AG04449 (cell line): Measurements from ENCODE around the gene CD151.
A peak's percentile ranks its signal among the peaks of the same experiment; 100 is the strongest.

Experiments
- CTCF ChIA-PET: fragments of 350-600 bp; formaldehyde crosslinking; extraction: SDS; loops from one replicate; lab custom pipeline; 2021; ENCODE audit warnings: antibody characterized with exemption; lab: Yijun Ruan, JAX
- POLR2A ChIA-PET: fragments of 400-600, 350-600 bp; formaldehyde crosslinking; extraction: SDS; loops from one replicate; lab custom pipeline; 2020; ENCODE audit warnings: antibody characterized with exemption, inconsistent platforms; lab: Yijun Ruan, JAX
- DNase-seq: peaks from one replicate; pipeline ENCODE4 v3.0.0-alpha.2; 2010; ENCODE audit warnings: low read depth, low spot score
- H3K4me3 ChIP-seq: 2 replicates; pipeline ENCODE4 v1.5.1; 2011; ENCODE audit warnings: low read depth, mild to moderate bottlenecking, control low read depth, low read length
- TF ChIP-seq, protein P1 (sequence below): IDR thresholded peaks from one replicate; pipeline ENCODE4 v1.5.1; 2011; ENCODE audit warnings: mild to moderate bottlenecking, moderate library complexity, low read length, control low read depth, inconsistent platforms; ENCODE audit not compliant: insufficient read depth; ENCODE audit errors: missing control alignments

Gene CD151

GRCh38 chr11:837189-837989, 4.6 kb downstream of the CD151 start:
- CTCF ChIA-PET: no interaction called here
- DNase-seq: no peak
- H3K4me3 ChIP-seq: no peak overlapping the region
- TF ChIP-seq, protein P1, sequence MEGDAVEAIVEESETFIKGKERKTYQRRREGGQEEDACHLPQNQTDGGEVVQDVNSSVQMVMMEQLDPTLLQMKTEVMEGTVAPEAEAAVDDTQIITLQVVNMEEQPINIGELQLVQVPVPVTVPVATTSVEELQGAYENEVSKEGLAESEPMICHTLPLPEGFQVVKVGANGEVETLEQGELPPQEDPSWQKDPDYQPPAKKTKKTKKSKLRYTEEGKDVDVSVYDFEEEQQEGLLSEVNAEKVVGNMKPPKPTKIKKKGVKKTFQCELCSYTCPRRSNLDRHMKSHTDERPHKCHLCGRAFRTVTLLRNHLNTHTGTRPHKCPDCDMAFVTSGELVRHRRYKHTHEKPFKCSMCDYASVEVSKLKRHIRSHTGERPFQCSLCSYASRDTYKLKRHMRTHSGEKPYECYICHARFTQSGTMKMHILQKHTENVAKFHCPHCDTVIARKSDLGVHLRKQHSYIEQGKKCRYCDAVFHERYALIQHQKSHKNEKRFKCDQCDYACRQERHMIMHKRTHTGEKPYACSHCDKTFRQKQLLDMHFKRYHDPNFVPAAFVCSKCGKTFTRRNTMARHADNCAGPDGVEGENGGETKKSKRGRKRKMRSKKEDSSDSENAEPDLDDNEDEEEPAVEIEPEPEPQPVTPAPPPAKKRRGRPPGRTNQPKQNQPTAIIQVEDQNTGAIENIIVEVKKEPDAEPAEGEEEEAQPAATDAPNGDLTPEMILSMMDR: no peak
- POLR2A ChIA-PET: interaction anchor here (1.2 kb wide), 1 partner anchor 18 kb away, joined by 6 read pairs; the partner anchor contains the start of gene PNPLA2

DNA sequence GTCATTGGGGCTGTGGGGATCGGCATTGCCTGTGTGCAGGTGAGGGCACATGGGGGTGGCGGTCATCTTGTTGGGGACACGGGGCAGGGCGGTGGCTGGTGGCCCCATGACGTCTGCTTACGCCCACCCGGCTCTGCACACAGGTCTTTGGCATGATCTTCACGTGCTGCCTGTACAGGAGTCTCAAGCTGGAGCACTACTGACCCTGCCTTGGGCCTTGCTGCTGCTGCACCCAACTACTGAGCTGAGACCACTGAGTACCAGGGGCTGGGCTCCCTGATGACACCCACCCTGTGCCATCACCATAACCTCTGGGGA, 5.2 kb downstream of the CD151 start:
- POLR2A ChIA-PET: interaction anchor here (0.7 kb wide), 1 partner anchor 19 kb away, joined by 4 read pairs; the partner anchor contains the start of gene PNPLA2
- TF ChIP-seq, protein P1: no peak

GRCh38 chr11:838441-839279, 5.9 kb downstream of the CD151 start:
- TF ChIP-seq, protein P1: peak; percentile 42
- DNase-seq: no peak
- ChIA-PET POLR2A (interaction anchor here (0.7 to 2.9 kb wide), 2 partner anchors 19 to 20 kb away, joined by 4 to 12 read pairs; partner anchors contain the start of gene PNPLA2), CTCF (interaction anchor here (0.9 kb wide), 1 partner anchor 27 kb away, joined by 3 read pairs; no protein-coding TSS in a partner anchor)
- no peak overlapping the region; the same call in 1 of the 2 replicates for H3K4me3 ChIP-seq

More for the DNA sequence above, 5.2 kb downstream of the CD151 start:
- CTCF ChIA-PET: interaction anchor here (0.9 kb wide), 1 partner anchor 26 kb away, joined by 3 read pairs; no protein-coding TSS in a partner anchor
- DNase-seq: no peak
- no peak overlapping the region for H3K4me3 ChIP-seq

DNA sequence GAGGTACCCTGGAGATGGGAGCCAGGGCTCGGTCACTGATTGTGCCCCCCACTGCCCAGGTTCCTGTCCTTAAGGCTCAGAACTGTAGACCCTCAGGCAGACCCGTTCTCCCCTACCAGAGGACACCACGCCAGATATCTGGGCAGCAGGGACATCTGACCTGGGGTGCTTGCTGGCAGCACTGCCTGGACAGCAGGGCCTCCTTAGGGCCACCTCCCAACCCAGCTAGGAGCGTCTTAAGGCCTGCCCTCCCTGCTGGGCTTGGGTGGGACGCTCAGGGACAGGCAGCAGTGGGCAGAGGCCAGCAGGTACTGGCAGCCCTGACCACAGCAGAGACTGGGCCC, 6.5 kb downstream of the CD151 start:
- ChIA-PET CTCF (interaction anchor here (1.8 kb wide), 1 partner anchor 8 kb away, joined by 7 read pairs; no protein-coding TSS in a partner anchor), POLR2A (interaction anchor here (2.9 kb wide), 1 partner anchor 20 kb away, joined by 12 read pairs; the partner anchor contains the start of gene PNPLA2)
- TF ChIP-seq, protein P1: no peak
- DNase-seq: no peak
- H3K4me3 ChIP-seq: no peak overlapping the region

- DNase-seq: no peak
- POLR2A ChIA-PET: interaction anchor here (1.0 to 2.9 kb wide), 2 partner anchors 10 to 20 kb away, joined by 3 to 12 read pairs; partner anchors contain the start of gene PNPLA2
- TF ChIP-seq, protein P1: peak; percentile 35
- CTCF ChIA-PET: interaction anchor here (1.8 kb wide), 1 partner anchor 9 kb away, joined by 7 read pairs; no protein-coding TSS in a partner anchor
- H3K4me3 ChIP-seq: peak overlapping the region; percentile 86
Measured at GRCh38 chr11:839875-840617, 7.3 kb downstream of the CD151 start.
